Loucy (cell line): ENCODE results near the gene PRMT1.

Experiments used
- H2AFZ ChIP-seq: fragments of 200-600 bp; sonication (generic); 2 replicates; pipeline ENCODE4 v1.6.0; 2016; ENCODE audit warnings: antibody characterized with exemption, mild to moderate bottlenecking, low read length, moderate library complexity
- H3F3A ChIP-seq: fragments of 200-600 bp; 2 replicates; pipeline ENCODE4 v1.6.0; 2016; ENCODE audit warnings: antibody characterized with exemption, low read depth, mild to moderate bottlenecking
- H3K27me3 ChIP-seq: fragments of 200-600 bp; sonication (generic); 2 replicates; pipeline ENCODE4 v1.6.1; 2014; ENCODE audit warnings: low read length, mild to moderate bottlenecking; ENCODE audit not compliant: insufficient read depth, poor library complexity, severe bottlenecking
- H3K36me3 ChIP-seq: fragments of 200-600 bp; sonication (generic); 2 replicates; pipeline ENCODE4 v1.6.1; 2016; ENCODE audit warnings: low read length; ENCODE audit not compliant: insufficient read depth
- H3K4me1 ChIP-seq: fragments of 200-600 bp; sonication (generic); 2 replicates; pipeline ENCODE4 v1.5.1; 2014; ENCODE audit warnings: low read length, mild to moderate bottlenecking; ENCODE audit not compliant: insufficient read depth, poor library complexity, severe bottlenecking
- H3K4me2 ChIP-seq: fragments of 200-600 bp; sonication (generic); 2 replicates; pipeline ENCODE4 v1.6.0; 2014; ENCODE audit warnings: antibody characterized with exemption, low read length, low read depth, mild to moderate bottlenecking; ENCODE audit not compliant: poor library complexity, severe bottlenecking
- H3K4me3 ChIP-seq: fragments of 200-600 bp; sonication (generic); 2 replicates; pipeline ENCODE4 v1.5.1; 2014; ENCODE audit warnings: low read length, mild to moderate bottlenecking, mixed read lengths; ENCODE audit not compliant: poor library complexity, severe bottlenecking
- H3K79me2 ChIP-seq: fragments of 200-600 bp; sonication (generic); 2 replicates; pipeline ENCODE4 v1.6.1; 2014; ENCODE audit warnings: low read length; ENCODE audit not compliant: insufficient read depth
- H3K9ac ChIP-seq: fragments of 200-600 bp; sonication (generic); 2 replicates; pipeline ENCODE4 v1.6.0; 2014; ENCODE audit warnings: mild to moderate bottlenecking, low read depth, low read length, moderate library complexity; ENCODE audit not compliant: poor library complexity, severe bottlenecking
- H3K9me2 ChIP-seq: fragments of 200-600 bp; sonication (generic); replicated peaks from 2 replicates; pipeline ENCODE4 v1.6.1; 2016; ENCODE audit warnings: low read depth, low read length, mixed read lengths
- H3K9me3 ChIP-seq: fragments of 200-600 bp; sonication (generic); 2 replicates; pipeline ENCODE4 v1.6.1; 2014; ENCODE audit warnings: mild to moderate bottlenecking, antibody characterized with exemption, low read length, low read depth; ENCODE audit not compliant: insufficient read depth
- H4K20me1 ChIP-seq: fragments of 200-600 bp; sonication (generic); 2 replicates; pipeline ENCODE4 v1.6.0; 2014; ENCODE audit warnings: antibody characterized with exemption, low read length, mild to moderate bottlenecking; ENCODE audit not compliant: insufficient read depth, poor library complexity, severe bottlenecking
- EZH2phosphoT487 ChIP-seq: fragments of 200-600 bp; IDR thresholded peaks from 2 replicates; pipeline ENCODE4 v1.6.1; 2018; ENCODE audit warnings: antibody characterized with exemption, mild to moderate bottlenecking, moderate library complexity, borderline replicate concordance
- TF ChIP-seq, protein P1 (sequence below): fragments of 200-600 bp; sonication (generic); conservative IDR thresholded peaks from 2 replicates; pipeline ENCODE4 v1.5.1; 2014; ENCODE audit warnings: mild to moderate bottlenecking, antibody characterized with exemption, low read length

PRMT1 gene

DNA sequence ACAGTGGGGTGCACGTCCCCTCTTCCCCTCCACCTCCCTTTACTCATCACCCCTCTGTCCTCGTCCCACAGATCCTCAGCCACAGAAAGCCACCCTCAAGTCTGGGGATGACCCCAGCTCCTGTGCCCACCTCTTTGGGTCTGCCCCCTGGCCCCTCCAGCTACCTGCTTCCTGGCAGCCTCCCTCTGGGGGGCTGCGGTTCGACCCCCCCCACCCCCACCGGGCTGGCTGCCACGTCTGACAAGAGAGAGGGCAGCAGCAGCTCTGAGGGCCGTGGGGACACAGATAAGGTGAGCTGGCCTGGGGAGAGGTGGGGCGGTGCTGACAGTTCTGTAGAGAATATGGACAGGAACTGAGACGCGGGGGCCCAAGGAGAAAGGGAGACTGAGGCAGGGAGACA, 22.5 kb upstream of the PRMT1 start:
- Histone ChIP-seq H3K4me2 (no peak overlapping the region), H3K4me3 (no peak overlapping the region), H3K27me3 (no peaks in the 10 kb centered on the region), H3K36me3 (peaks cover 51% of the 10 kb centered on the region; the same call in 1 of the 2 replicates), H3F3A (no peaks in the 10 kb centered on the region), H3K79me2 (no peaks in the 10 kb centered on the region), H2AFZ (no peak overlapping the region), H4K20me1 (no peaks in the 10 kb centered on the region), H3K9me2 (no peaks in the 10 kb centered on the region), H3K4me1 (no peaks in the 10 kb centered on the region), H3K9ac (no peak overlapping the region), H3K9me3 (no peaks in the 10 kb centered on the region)
- no peak for TF ChIP-seq EZH2phosphoT487
- TF ChIP-seq, protein P1, sequence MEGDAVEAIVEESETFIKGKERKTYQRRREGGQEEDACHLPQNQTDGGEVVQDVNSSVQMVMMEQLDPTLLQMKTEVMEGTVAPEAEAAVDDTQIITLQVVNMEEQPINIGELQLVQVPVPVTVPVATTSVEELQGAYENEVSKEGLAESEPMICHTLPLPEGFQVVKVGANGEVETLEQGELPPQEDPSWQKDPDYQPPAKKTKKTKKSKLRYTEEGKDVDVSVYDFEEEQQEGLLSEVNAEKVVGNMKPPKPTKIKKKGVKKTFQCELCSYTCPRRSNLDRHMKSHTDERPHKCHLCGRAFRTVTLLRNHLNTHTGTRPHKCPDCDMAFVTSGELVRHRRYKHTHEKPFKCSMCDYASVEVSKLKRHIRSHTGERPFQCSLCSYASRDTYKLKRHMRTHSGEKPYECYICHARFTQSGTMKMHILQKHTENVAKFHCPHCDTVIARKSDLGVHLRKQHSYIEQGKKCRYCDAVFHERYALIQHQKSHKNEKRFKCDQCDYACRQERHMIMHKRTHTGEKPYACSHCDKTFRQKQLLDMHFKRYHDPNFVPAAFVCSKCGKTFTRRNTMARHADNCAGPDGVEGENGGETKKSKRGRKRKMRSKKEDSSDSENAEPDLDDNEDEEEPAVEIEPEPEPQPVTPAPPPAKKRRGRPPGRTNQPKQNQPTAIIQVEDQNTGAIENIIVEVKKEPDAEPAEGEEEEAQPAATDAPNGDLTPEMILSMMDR = no peak

DNA sequence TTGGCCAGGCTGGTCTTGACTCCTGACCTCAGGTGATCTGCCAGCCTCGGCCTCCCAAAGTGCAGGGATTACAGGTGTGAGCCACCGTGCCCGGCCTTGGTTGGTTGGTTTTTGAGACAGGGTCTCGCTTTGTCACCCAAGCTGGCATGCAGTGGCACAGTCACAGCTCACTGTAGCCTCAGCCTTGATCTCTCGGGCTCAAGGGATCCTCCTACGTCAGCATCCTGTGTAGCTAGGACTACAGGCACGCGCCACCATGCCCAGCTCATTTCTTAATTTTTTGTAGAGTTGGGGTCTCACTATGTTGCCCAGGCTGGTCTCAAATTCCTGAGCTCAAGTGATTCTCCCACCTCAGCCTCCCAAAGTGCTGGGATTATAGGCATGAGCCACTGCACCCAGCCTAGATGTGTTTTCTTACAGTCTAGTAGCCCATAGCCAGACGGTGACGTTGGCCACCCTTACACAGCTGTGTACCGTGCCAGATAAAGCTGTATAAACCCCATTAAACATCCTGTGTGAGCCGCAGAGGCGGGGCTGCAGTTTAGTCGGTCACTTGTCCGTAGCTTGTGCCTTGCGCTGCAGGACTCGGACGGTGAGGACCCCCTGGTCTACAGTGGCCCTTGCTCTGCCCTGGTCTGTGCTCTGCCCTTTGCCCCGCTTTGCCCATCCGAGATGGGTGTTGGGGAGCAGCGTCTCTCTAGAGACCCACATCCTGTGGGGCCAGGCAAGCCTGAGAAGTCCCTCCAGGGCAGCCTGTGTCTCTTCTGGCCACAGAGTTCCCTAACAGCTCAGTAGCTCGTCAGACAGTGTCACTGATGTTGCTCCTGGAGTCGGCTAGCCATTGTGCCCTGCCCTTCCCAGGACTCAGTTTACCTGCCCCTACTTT, 21.3 kb upstream of the PRMT1 start:
- TF ChIP-seq, protein P1 = no peak
- no peak for TF ChIP-seq EZH2phosphoT487

DNA sequence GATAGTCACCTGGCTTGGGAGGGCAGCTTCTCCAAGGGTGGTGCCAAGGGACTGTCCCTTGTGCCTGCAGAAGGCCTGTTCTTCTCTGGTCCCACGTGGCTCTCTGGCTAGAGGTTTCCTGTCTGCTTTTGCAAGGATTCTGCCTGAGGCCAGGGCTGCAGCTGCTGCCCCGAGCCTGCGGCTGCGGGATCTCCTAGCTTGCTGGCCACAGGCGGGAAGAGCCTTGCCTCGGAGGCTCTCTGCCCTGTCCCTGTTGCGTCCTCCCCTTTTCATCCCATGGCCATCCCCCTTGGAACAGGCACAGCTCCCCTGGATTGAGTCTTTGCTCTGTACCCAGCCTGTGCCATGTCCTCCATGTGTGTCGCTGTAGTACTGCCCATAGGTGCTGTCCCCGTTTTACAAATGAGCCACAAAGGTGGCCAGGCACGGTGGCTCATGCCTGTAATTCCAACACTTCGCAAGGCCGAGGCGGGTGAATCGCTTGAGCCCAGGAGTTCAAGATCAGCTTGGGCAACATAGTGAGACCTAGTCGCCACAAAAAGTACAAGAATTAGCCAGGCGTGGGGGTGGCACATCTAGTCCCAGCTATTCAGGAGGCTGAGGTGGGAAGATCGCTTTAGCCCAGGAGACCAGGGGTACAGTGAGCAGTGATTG, 20.5 kb upstream of the PRMT1 start:
- no peaks in the 10 kb centered on the region for H3K4me1 ChIP-seq
- no peak overlapping the region for H3K4me2 ChIP-seq
- H3K9me3 ChIP-seq = no peaks in the 10 kb centered on the region
- no peaks in the 10 kb centered on the region for H3K27me3 ChIP-seq
- H3F3A ChIP-seq = no peaks in the 10 kb centered on the region
- no peaks in the 10 kb centered on the region for H3K79me2 ChIP-seq
- H3K9ac ChIP-seq = no peak overlapping the region
- TF ChIP-seq, protein P1 = no peak
- no peak for TF ChIP-seq EZH2phosphoT487
- peaks cover 60% of the 10 kb centered on the region; the same call in 1 of the 2 replicates for H3K36me3 ChIP-seq
- H3K4me3 ChIP-seq = no peak overlapping the region
- no peak overlapping the region for H2AFZ ChIP-seq
- H3K9me2 ChIP-seq = no peaks in the 10 kb centered on the region
- no peaks in the 10 kb centered on the region for H4K20me1 ChIP-seq

More for the DNA sequence above, 21.3 kb upstream of the PRMT1 start:
- H3K4me1 ChIP-seq = no peaks in the 10 kb centered on the region
- no peak overlapping the region for H3K9ac ChIP-seq
- no peaks in the 10 kb centered on the region for H3K9me2 ChIP-seq
- H3K27me3 ChIP-seq = no peaks in the 10 kb centered on the region
- no peak overlapping the region for H3K4me3 ChIP-seq
- no peaks in the 10 kb centered on the region for H4K20me1 ChIP-seq
- H3F3A ChIP-seq = no peaks in the 10 kb centered on the region
- peaks cover 54% of the 10 kb centered on the region; the same call in 1 of the 2 replicates for H3K36me3 ChIP-seq
- H2AFZ ChIP-seq = no peak overlapping the region
- H3K79me2 ChIP-seq = no peaks in the 10 kb centered on the region
- no peaks in the 10 kb centered on the region for H3K9me3 ChIP-seq
- H3K4me2 ChIP-seq = no peak overlapping the region
